ENCODE measurements around the gene LTBP3.
"Not testable (repeated sequence)": the region's sequence is repeated elsewhere in the genome, so short reads cannot be mapped to it uniquely, and the experiment has no call there.

The LTBP3 gene

GRCh38 chr11:65569164-65569972 lies 11.2 kb upstream of the LTBP3 start:
- H2AFZ ChIP-seq: peak overlapping the region; percentile 61
- peak overlapping the region; percentile 79 for H3K4me2 ChIP-seq (ENCODE audit: low read length)
- peaks cover 8% of the 10 kb centered on the region for H3K79me2 ChIP-seq
- H3K9ac ChIP-seq: peak overlapping the region; percentile 29
- no peaks in the 10 kb centered on the region for H3K27me3 ChIP-seq (ENCODE audit: control insufficient read depth, insufficient read depth, low read length)
- H3K36me3 ChIP-seq (ENCODE audit: control insufficient read depth, insufficient read depth, low read length): no peaks in the 10 kb centered on the region
- peak overlapping the region; percentile 90 for H3K27ac ChIP-seq
- H3K9me3 ChIP-seq (ENCODE audit: control insufficient read depth, low read length): no peaks in the 10 kb centered on the region
- peak overlapping the region; percentile 91 for H3K4me3 ChIP-seq (ENCODE audit: low read depth, low read length)
- TF ChIP-seq, protein P1, sequence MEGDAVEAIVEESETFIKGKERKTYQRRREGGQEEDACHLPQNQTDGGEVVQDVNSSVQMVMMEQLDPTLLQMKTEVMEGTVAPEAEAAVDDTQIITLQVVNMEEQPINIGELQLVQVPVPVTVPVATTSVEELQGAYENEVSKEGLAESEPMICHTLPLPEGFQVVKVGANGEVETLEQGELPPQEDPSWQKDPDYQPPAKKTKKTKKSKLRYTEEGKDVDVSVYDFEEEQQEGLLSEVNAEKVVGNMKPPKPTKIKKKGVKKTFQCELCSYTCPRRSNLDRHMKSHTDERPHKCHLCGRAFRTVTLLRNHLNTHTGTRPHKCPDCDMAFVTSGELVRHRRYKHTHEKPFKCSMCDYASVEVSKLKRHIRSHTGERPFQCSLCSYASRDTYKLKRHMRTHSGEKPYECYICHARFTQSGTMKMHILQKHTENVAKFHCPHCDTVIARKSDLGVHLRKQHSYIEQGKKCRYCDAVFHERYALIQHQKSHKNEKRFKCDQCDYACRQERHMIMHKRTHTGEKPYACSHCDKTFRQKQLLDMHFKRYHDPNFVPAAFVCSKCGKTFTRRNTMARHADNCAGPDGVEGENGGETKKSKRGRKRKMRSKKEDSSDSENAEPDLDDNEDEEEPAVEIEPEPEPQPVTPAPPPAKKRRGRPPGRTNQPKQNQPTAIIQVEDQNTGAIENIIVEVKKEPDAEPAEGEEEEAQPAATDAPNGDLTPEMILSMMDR (IDR thresholded peaks at IDR 0.05): no peak
- peaks cover 14% of the 10 kb centered on the region for H3K4me1 ChIP-seq

DNA sequence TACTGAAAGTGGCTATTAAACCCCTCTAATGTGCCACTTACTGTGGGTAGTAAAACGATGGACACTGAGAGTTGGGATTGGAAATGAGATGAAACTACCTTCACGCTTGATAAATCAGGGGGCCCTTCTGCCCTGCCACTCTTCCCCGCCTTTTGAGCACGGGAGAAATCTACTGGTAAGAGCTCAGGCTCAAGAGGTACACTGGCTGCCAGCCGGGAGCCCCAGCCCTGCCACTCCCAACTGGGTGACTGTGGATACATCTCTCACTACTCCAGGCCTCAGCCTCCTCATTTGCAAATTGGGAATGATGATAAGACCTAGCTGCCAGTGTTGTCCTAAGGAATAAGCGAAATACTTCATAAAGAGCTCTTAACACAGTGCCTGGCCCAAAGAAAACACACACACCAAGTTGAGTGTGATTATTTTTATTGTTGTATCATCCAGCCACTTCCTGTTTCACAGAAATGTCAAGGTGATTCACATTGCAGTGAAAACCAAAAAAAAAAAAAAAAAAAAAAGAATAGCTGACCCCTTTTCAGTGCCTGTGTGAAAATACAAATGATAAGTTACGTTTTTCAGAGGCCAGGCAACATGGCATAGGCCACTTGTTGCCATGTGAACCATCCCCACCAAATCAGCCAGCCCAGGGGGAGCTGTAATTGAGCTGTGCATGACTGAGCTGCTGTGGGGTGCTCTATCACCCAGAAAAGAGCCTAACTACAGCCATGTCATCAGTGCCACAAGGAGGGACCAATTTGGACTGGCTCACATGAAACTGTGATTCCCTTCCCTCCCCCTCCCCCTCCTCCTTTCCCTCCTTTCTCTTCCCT lies 7.7 kb upstream of the LTBP3 start:
- Histone ChIP-seq H3K79me2 (peaks cover 18% of the 10 kb centered on the region), H2AFZ (no peak overlapping the region), H3K9me3 (ENCODE audit: control insufficient read depth, low read length) (no peaks in the 10 kb centered on the region), H3K36me3 (ENCODE audit: control insufficient read depth, insufficient read depth, low read length) (no peaks in the 10 kb centered on the region), H3K9ac (no peak overlapping the region), H3K4me3 (ENCODE audit: low read depth, low read length) (no peak overlapping the region), H3K27ac (no peak overlapping the region), H3K4me1 (peaks cover 4% of the 10 kb centered on the region), H3K27me3 (ENCODE audit: control insufficient read depth, insufficient read depth, low read length) (no peaks in the 10 kb centered on the region), H3K4me2 (ENCODE audit: low read length) (no peak overlapping the region)
- TF ChIP-seq, protein P1 (IDR thresholded peaks at IDR 0.05): no peak

DNA sequence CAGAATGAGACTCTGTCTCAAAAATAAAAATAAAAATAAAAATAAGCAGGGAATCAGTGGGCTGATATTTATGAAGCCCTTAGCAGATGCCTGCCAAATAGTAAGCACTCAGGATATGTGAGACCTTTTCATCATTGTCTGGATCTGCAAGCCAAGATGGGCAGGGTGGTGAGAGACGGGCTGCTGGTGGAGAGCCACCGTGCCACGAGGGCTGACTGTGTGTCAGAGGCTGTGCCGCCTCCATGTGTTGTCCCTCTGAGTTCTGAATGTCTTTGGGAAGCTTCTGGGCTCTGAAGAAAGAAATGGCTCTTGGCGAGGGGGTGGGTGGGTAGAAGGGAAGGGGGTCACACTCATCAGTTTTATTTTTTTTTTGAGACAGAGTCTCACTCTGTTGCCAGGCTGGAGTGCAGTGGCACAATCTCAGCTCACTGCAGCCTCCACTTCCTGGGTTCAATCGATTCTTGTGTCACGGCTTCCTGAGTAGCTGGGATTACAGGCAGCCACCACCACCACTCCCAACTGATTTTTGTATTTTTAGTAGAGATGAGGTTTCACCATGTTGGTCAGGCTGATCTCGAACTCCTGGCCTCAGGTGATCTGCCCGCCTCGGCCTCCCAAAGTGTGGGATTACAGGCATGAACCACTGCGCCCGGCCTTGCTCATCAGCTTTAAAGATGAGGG lies 6.9 kb upstream of the LTBP3 start:
- H3K9ac ChIP-seq; H3K27me3 ChIP-seq (ENCODE audit: control insufficient read depth, insufficient read depth, low read length); H3K4me2 ChIP-seq (ENCODE audit: low read length); H3K4me3 ChIP-seq (ENCODE audit: low read depth, low read length); H3K9me3 ChIP-seq (ENCODE audit: control insufficient read depth, low read length); H2AFZ ChIP-seq; H3K27ac ChIP-seq; H3K36me3 ChIP-seq (ENCODE audit: control insufficient read depth, insufficient read depth, low read length); H3K4me1 ChIP-seq: not testable (repeated sequence)
- H3K79me2 ChIP-seq: peaks cover 18% of the 10 kb centered on the region

DNA sequence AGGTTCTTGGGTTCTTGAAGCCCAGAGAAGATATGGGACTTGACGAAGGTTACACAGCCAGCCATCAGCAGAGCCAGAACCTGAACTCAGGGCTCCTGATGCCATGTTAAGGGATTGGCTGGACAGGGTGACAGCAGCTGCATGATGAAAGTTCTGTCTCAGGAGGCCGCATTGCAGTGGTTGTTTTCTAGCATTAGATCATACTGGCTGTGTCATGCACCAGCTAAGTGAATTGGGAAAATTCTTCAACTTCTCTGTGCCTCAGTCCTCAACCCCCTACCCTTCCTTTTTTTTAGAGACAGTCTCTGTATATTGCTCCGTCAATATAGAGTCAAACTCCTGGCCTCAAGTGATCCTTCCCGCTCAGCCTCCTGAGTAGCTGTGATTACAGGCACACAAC lies 5.4 kb upstream of the LTBP3 start:
- H3K9ac ChIP-seq: no peak overlapping the region
- peaks cover 11% of the 10 kb centered on the region for H3K4me1 ChIP-seq
- peaks cover 18% of the 10 kb centered on the region for H3K79me2 ChIP-seq
- H3K4me3 ChIP-seq (ENCODE audit: low read depth, low read length): no peak overlapping the region
- H3K27me3 ChIP-seq (ENCODE audit: control insufficient read depth, insufficient read depth, low read length): no peaks in the 10 kb centered on the region
- no peaks in the 10 kb centered on the region for H3K9me3 ChIP-seq (ENCODE audit: control insufficient read depth, low read length)
- no peak overlapping the region for H3K4me2 ChIP-seq (ENCODE audit: low read length)
- H3K36me3 ChIP-seq (ENCODE audit: control insufficient read depth, insufficient read depth, low read length): no peaks in the 10 kb centered on the region
- H3K27ac ChIP-seq: no peak overlapping the region
- TF ChIP-seq, protein P1 (IDR thresholded peaks at IDR 0.05): no peak
- H2AFZ ChIP-seq: no peak overlapping the region

GRCh38 chr11:65562788-65563187 lies 4.6 kb upstream of the LTBP3 start:
- H3K36me3 ChIP-seq (ENCODE audit: control insufficient read depth, insufficient read depth, low read length): no peaks in the 10 kb centered on the region
- no peak overlapping the region for H3K27ac ChIP-seq
- no peak overlapping the region for H3K4me3 ChIP-seq (ENCODE audit: low read depth, low read length)
- H3K4me2 ChIP-seq (ENCODE audit: low read length): no peak overlapping the region
- H3K9me3 ChIP-seq (ENCODE audit: control insufficient read depth, low read length): no peaks in the 10 kb centered on the region
- no peak overlapping the region for H2AFZ ChIP-seq
- no peak overlapping the region for H3K9ac ChIP-seq
- TF ChIP-seq, protein P1 (IDR thresholded peaks at IDR 0.05): no peak
- H3K27me3 ChIP-seq (ENCODE audit: control insufficient read depth, insufficient read depth, low read length): no peaks in the 10 kb centered on the region
- H3K79me2 ChIP-seq: peaks cover 18% of the 10 kb centered on the region
- H3K4me1 ChIP-seq: peaks cover 12% of the 10 kb centered on the region

Measured in parathyroid adenoma (tissue), 2 donors.